ENCODE measurements around the gene CGB3.
A peak's percentile ranks its signal among the peaks of the same experiment; 100 is the strongest.

Gene CGB3

DNA sequence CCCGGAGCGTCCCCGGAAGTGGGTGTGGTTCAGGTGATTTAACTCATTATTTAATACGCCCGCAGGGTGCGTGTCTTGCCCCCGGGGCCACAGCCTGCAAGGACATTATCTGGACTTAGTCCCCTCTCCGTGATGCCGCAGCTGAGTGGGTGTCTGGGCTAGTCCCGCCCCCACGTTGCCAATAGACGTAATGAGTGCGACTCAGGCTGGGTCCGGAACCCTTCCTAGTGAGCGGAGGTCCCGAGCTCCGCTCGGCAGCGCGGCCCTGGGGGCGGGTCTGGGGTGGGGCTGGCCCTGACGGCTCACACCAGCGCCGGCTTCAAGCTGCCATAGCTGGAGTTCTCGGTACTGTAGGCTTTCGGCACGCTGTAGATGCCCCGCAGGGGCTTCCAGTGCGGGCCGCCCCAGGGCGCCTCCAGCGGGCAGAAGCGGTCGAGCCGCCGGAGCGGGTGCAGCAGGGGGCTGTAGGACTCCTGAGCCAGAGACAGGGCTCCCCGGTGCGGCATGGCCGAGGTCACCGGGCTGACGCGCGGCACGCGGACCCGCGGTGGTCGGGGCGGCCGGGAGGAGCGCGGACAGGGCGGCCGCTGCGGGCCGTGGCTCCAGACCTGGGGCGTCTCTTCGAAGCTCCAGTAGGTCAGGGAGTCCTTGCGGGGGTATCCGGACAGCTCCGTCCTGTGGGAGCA is 6.3 kb downstream of the CGB3 start:
- ChIA-PET CTCF (interaction anchor here (0.6 to 5.5 kb wide), 10 partner anchors 9 to 230 kb away, joined by 3 to 68 read pairs (median 6); partner anchors contain the start of genes CGB7, GYS1 and RUVBL2), POLR2A (interaction anchor here (0.5 to 2.0 kb wide), 3 partner anchors 40 to 398 kb away, joined by 3 to 7 read pairs (median 3); partner anchors contain the start of genes CGB7 and SPHK2)
- peak overlapping the region; percentile 50 for H3K4me3 ChIP-seq (ENCODE audit: low read depth, low read length)
- TF ChIP-seq, protein P1, sequence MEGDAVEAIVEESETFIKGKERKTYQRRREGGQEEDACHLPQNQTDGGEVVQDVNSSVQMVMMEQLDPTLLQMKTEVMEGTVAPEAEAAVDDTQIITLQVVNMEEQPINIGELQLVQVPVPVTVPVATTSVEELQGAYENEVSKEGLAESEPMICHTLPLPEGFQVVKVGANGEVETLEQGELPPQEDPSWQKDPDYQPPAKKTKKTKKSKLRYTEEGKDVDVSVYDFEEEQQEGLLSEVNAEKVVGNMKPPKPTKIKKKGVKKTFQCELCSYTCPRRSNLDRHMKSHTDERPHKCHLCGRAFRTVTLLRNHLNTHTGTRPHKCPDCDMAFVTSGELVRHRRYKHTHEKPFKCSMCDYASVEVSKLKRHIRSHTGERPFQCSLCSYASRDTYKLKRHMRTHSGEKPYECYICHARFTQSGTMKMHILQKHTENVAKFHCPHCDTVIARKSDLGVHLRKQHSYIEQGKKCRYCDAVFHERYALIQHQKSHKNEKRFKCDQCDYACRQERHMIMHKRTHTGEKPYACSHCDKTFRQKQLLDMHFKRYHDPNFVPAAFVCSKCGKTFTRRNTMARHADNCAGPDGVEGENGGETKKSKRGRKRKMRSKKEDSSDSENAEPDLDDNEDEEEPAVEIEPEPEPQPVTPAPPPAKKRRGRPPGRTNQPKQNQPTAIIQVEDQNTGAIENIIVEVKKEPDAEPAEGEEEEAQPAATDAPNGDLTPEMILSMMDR (IDR thresholded peaks at IDR 0.05; ENCODE audit: insufficient read depth, low read length, missing control alignments): peak; percentile 74
- DNase-seq (ENCODE audit: low read depth, low spot score): no peak

DNA sequence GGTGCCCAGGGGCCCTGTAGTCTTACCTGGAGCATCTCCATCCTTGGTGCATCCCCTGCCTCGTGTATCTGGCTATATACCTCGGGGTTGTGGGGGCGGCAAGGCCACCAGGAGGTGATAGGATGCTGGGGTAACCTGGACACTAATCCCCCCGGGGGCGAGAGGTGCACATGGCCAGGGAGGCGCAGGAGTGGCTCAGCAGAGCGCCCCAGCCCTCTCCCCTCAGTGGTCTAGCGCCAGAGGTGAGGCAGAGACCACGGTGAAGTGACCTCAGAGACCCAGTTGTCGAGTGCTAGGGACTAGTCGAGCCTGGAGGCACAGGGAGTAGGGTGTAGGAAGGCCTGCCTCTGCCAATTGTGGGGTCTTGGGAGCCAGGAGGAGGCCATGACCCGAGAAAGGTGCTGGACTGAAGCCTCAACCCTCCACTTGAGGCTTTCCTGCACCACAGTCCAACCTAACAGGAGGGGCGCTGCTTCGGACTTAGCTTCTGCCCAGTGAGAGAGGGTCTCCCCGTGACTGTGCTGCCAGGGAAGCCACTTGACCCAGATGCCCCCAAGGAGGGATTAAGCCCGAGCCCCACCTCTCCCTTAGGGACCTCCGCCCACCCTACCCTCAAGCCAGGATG is 7.0 kb downstream of the CGB3 start, which contains the start of gene LHB:
Gene LHB, minus strand, starts transcription at position 51 of the 625 bp plus-strand sequence. Its CDS starts 10 bp downstream, at position 41.
- H3K4me3 ChIP-seq (ENCODE audit: low read depth, low read length): peak within 1 kb of the TSS; percentile 50
- TF ChIP-seq, protein P1 (IDR thresholded peaks at IDR 0.05; ENCODE audit: insufficient read depth, low read length, missing control alignments): no peak
- ChIA-PET POLR2A (interaction anchor here (0.5 to 2.0 kb wide), 3 partner anchors 40 to 398 kb away, joined by 3 to 7 read pairs (median 3); partner anchors contain the start of genes CGB7 and SPHK2), CTCF (interaction anchor here (1.3 to 5.5 kb wide), 9 partner anchors 8 to 229 kb away, joined by 3 to 68 read pairs (median 6); partner anchors contain the start of genes GYS1 and RUVBL2)
- no peak for DNase-seq (ENCODE audit: low read depth, low spot score)

DNA sequence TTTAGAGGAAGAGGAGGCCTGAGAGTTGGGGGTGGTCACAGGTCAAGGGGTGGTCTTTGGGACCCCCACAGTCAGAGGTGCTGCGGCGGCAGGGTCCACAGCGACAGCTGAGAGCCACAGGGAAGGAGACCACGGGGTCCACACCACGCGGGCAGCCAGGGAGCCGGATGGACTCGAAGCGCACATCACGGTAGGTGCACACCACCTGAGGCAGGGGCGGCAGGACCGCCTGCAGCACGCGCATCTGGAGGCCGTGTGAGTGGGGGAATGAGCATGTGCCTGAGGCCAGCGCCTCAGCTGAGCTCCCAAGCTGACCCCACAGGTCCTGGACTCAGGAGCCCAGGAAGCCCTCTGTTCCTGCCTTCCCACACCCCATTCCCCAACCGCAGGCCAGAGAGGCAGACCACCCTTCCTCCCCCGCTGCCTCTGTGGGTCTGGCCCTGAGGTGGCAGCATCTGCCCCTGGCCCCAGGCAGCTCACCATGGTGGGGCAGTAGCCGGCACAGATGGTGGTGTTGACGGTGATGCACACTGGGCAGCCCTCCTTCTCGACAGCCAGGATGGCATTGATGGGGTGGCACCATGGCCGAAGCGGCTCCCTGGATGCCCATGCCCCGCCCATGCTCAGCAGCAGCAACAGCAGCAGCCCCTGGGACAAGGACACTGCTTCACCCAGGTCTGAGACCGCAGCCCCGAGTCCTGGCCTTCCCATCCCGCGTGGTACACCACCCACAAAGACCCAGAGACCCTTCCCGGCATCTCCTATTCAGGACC is 7.9 kb downstream of the CGB3 start:
- H3K4me3 ChIP-seq (ENCODE audit: low read depth, low read length): no peak overlapping the region
- ChIA-PET POLR2A (no interaction called here), CTCF (interaction anchor here (0.8 to 11.0 kb wide), 2 partner anchors 17 to 24 kb away, joined by 3 to 146 read pairs; no protein-coding TSS in a partner anchor)
- TF ChIP-seq, protein P1 (IDR thresholded peaks at IDR 0.05; ENCODE audit: insufficient read depth, low read length, missing control alignments): no peak
- DNase-seq (ENCODE audit: low read depth, low spot score): no peak

DNA sequence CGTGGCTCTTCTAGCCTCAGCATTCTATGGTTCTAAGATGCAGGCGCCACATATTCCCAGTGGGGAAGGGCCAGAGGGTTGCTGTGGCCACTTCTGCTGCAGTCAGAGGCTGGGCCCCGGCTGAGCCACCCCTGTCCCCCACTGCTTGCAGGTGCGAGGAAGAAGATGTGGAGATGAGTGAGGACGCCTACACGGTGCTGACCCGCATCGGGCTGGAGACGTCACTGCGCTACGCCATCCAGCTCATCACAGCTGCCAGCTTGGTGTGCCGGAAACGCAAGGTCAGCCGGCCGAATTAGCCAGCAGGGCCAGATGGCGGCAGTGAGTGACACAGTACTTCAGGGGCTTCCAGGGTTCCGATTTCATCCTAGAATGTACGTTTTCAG is 9.3 kb downstream of the CGB3 start:
- TF ChIP-seq, protein P1 (IDR thresholded peaks at IDR 0.05; ENCODE audit: insufficient read depth, low read length, missing control alignments): no peak
- no peak for DNase-seq (ENCODE audit: low read depth, low spot score)
- POLR2A ChIA-PET: no interaction called here
- CTCF ChIA-PET: interaction anchor here (1.3 to 11.0 kb wide), 2 partner anchors 13 to 16 kb away, joined by 3 to 146 read pairs; no protein-coding TSS in a partner anchor
- H3K4me3 ChIP-seq (ENCODE audit: low read depth, low read length): no peak overlapping the region

DNA sequence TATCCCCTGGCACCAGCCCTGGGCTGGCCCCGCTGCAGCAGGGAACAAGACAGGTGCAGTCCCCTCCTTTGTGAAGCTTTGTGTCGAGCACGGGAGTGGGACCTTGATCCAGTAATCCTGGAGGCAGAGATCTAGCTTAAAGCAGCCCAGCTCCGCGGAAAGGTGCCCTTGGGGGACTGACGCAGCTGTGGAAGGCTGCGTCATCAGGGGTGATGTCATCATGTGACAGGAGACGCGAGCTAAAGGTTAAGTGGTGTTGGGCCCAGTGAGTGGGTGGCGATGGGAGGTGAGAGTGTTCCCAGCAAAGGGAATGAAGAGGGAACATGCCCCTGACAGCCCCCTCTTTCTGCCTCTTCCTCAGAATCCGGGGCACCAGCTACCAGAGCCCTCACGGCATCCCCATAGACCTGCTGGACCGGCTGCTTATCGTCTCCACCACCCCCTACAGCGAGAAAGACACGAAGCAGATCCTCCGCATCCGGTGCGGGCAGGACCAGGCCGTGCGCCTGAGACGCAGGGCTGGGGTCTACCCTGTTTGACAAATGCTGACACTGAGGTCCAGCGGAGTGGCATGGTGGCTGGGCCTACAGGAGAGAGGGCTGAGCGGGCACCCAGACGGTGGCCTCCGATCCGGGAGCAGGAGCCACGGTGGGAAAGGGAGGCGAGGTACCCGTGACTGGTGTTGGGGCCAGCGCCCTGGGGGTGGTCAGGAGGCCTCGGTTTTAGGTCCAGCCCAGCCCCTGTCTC is 9.8 kb downstream of the CGB3 start:
- H3K4me3 ChIP-seq (ENCODE audit: low read depth, low read length): no peak overlapping the region
- no peak for DNase-seq (ENCODE audit: low read depth, low spot score)
- ChIA-PET CTCF (interaction anchor here (1.2 to 11.0 kb wide), 4 partner anchors 12 to 212 kb away, joined by 3 to 146 read pairs (median 10); partner anchors contain the start of genes GYS1 and RUVBL2), POLR2A (interaction anchor here (0.7 to 1.2 kb wide), 2 partner anchors 21 to 47 kb away, joined by 3 read pairs; partner anchors contain the start of gene GYS1)
- TF ChIP-seq, protein P1 (IDR thresholded peaks at IDR 0.05; ENCODE audit: insufficient read depth, low read length, missing control alignments): no peak
